ENCODE measurements around the gene NCAM1. TPM values are rescaled to one million over a fixed set of nuclear protein-coding genes. Genes with fewer than 3 reads are reported as not detected.

Gene NCAM1
- total RNA-seq, 4 donors from 2014 or later: 94.8 to 195 (median 150) TPM

DNA sequence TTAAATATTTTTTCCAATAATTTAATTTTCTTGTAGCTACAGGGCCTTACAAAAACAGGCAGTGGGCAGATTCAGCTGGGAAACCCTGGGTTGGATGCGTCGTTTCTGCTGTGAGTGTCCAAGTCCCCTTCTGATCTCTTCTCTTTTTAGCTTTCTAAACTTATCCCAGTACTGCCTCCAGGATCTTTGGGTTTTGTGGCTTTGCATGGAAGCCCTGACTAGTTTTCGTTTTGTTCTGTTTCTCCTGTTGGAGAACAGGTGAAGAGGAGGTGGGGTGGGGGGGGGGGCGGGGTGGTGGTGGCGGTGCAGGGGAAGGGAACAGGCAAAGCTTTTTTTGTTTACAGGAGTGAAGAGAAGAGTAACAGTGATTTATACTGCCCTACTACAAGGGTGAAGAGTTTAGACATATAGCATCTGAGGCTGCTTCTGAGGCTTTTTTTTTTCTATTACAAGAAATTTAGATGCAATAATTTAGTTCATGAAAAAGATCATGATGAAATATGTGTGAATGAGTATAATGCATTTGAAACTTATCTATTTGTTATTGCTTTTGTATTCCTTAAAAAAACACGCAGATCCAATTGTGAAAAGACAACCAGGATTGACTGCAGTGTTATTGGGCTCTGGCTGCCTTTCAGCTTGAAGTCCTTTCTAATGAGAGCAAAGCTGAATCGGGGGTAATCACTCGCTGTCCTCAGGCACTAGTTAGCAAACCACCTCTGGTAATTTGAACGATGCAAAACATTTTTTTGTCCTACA lies 142.9 kb downstream of the NCAM1 start:
- no peaks in the 10 kb centered on the region for H3K27me3 ChIP-seq
- DNase-seq: no peak
- no peak overlapping the region for H3K27ac ChIP-seq
- 70% methylated on average over 9 of the region's 9 CpGs for WGBS, 2 donors
- H3K36me3 ChIP-seq: no peaks in the 10 kb centered on the region
- intact Hi-C loops (cut with DNase I): no loop called here
- H3K4me3 ChIP-seq (replicated peaks in 1 of 3): no peak overlapping the region
- no peaks in the 10 kb centered on the region for H3K4me1 ChIP-seq
- no peak for TF ChIP-seq CTCF (IDR thresholded peaks at IDR 0.05)
- no peak for TF ChIP-seq POLR2A (IDR thresholded peaks at IDR 0.05)
- H3K9me3 ChIP-seq: no peaks in the 10 kb centered on the region

DNA sequence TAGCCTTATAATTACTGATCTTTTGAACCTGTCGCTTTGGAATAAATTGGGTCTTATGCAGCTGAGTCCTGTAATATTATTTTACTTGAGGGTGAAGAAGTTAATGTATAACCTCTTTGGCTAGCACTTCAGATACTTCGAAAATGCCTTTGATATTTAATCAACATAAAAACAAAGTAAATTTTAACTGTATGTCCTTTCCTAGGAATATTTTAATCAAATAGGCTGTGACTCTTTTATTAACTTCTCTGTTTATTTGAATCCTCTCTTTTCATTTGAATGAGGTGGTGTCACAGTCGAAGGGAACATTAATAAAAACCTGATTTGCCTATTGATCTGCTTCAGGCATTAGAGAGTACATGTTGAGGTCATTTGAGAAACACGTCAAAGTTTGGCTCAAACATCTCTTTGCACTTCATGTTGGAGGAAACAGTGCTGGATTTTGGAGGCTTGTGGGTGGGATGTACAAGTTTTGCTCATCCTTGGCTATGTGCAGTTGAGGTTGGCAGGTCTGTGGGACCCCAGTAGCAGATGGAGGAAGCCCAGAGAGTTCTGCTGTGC lies 143.6 kb downstream of the NCAM1 start:
- intact Hi-C loops (cut with DNase I): no loop called here
- Histone ChIP-seq H3K36me3 (no peaks in the 10 kb centered on the region), H3K27ac (no peak overlapping the region), H3K9me3 (no peaks in the 10 kb centered on the region), H3K27me3 (no peaks in the 10 kb centered on the region), H3K4me1 (no peaks in the 10 kb centered on the region), H3K4me3 (replicated peaks in 1 of 3) (no peak overlapping the region)
- no peak for DNase-seq
- WGBS, 2 donors: 80 to 87% methylated on average over 4 of the region's 4 CpGs
- TF ChIP-seq POLR2A (IDR thresholded peaks at IDR 0.05) (no peak), CTCF (IDR thresholded peaks at IDR 0.05) (no peak)

DNA sequence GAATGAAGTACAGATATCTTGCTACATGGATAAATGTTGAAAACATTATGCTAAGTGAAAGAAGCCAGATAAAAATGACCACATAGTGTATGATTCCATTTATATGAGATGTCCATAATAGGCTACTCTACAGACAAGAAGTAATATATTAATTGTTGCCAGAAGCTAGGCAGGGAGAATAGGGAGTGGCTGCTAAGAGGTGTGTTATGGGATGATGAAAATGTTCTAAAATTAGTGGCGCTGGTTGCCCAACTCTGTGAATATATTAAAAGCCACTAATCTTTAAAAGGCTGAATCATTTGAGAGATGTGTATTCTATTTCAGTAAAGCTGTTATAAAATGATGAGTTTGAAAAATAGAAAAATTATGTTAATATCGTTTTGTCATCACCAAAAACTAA lies 144.4 kb downstream of the NCAM1 start:
- no peak overlapping the region for H3K4me3 ChIP-seq (replicated peaks in 1 of 3)

DNA sequence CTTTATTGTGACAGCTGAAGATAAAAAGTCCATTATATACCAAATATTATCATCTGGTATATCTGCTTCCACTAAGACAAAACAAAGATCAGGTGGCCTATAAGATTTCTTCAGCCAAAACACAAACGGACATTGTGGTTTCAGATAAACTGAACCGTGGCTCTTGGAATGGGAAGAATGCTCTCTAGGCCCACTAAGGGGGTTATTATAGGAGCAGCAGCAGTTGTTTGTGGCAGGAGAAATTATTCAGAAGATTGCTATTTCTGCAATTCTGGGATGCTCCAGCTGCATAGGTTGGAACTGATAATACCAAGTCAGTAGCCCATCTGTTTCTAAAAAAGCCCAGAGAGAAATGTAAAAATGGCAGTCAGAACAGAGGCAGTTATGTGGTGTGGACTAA lies 145.3 kb downstream of the NCAM1 start:
- Histone ChIP-seq H3K4me3 (replicated peaks in 1 of 3) (no peak overlapping the region), H3K27me3 (no peaks in the 10 kb centered on the region), H3K9me3 (no peaks in the 10 kb centered on the region), H3K36me3 (no peaks in the 10 kb centered on the region), H3K4me1 (no peaks in the 10 kb centered on the region), H3K27ac (no peak overlapping the region)
- intact Hi-C loops (cut with DNase I): no loop called here
- TF ChIP-seq POLR2A (IDR thresholded peaks at IDR 0.05) (no peak), CTCF (IDR thresholded peaks at IDR 0.05) (no peak)
- 73 to 77% methylated on average over 2 of the region's 2 CpGs for WGBS, 2 donors
- DNase-seq: no peak

More for the DNA sequence above, 144.4 kb downstream of the NCAM1 start:
- no peak for DNase-seq
- intact Hi-C loops (cut with DNase I): no loop called here
- TF ChIP-seq POLR2A (IDR thresholded peaks at IDR 0.05) (no peak), CTCF (IDR thresholded peaks at IDR 0.05) (no peak)
- H3K4me1 ChIP-seq: no peaks in the 10 kb centered on the region
- no peak overlapping the region for H3K27ac ChIP-seq
- H3K36me3 ChIP-seq: no peaks in the 10 kb centered on the region
- 93 to 95% methylated on average over 2 of the region's 2 CpGs for WGBS, 2 donors
- no peaks in the 10 kb centered on the region for H3K9me3 ChIP-seq
- H3K27me3 ChIP-seq: no peaks in the 10 kb centered on the region

DNA sequence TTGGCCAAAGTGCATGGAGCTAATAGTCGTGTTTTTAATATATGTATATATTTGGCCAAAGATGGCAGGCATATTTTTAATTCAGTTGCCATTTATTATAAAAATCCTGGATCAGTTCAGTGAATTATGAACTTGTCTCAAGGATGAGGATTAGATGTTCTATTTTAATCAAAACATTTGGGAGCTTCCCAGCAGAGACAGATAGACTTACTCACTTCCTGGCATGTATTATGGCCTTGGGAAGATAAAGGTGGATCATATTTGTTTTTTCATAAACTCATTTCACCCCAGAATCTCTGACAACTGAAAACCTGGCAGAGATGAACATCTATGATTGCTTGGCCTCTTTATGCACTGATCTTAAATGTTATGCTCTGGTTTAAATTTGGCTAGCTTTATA lies 148.8 kb downstream of the NCAM1 start:
- 74 to 82% methylated on average over 1 of the region's 1 CpG for whole genome bisulfite sequencing, 2 donors
- no peak for DNase-seq

More for the DNA sequence above, 148.8 kb downstream of the NCAM1 start:
- no peak overlapping the region for H3K27ac ChIP-seq
- H3K4me3 ChIP-seq (replicated peaks in 1 of 3): no peak overlapping the region
- no peaks in the 10 kb centered on the region for H3K9me3 ChIP-seq
- intact Hi-C loops (cut with DNase I): no loop called here
- H3K27me3 ChIP-seq: no peaks in the 10 kb centered on the region
- H3K36me3 ChIP-seq: no peaks in the 10 kb centered on the region
- peaks cover 0 to 5% of the 10 kb centered on the region in 2 donors for H3K4me1 ChIP-seq
- TF ChIP-seq CTCF (IDR thresholded peaks at IDR 0.05) (no peak), POLR2A (IDR thresholded peaks at IDR 0.05) (no peak)

All from thyroid gland (tissue), 4 donors.